Upper lobe of left lung (tissue), 4 donors: ENCODE results near the gene OSCP1.

Source experiments
- CTCF ChIP-seq, 6 experiments: fragments of 450-650 bp in 4 of 6; fragments of 200-600 bp in 2 of 6; sonication (generic) in 2 of 6; IDR thresholded peaks; one replicate each; pipeline ENCODE4 v1.5.1; 2016 to 2019; ENCODE audit warnings: antibody characterized with exemption in 6 of 6
- EP300 ChIP-seq, 4 donors: sonication (generic); formaldehyde crosslinking; IDR thresholded peaks; one replicate each; pipeline ENCODE4 v1.5.1; 2017; ENCODE audit warnings: antibody characterized with exemption in 4 of 4, control low read depth in 2 of 4
- POLR2A ChIP-seq, 4 donors: fragments of 450-650 bp; IDR thresholded peaks; one replicate each; pipeline ENCODE4 v1.5.1; 2016 to 2017; ENCODE audit warnings: antibody characterized with exemption in 4 of 4, mild to moderate bottlenecking in 2 of 4
- POLR2AphosphoS5 ChIP-seq, 2 donors: sonication (generic); formaldehyde crosslinking; IDR thresholded peaks; one replicate each; pipeline ENCODE4 v1.5.1; 2017; ENCODE audit warnings: antibody characterized with exemption in 2 of 2

GRCh38 chr1:36446746-36447145 is 3.5 kb downstream of the OSCP1 start:
- TF ChIP-seq POLR2A (IDR thresholded peaks at IDR 0.05) (no peak), POLR2AphosphoS5 (IDR thresholded peaks at IDR 0.05) (no peak), CTCF (IDR thresholded peaks at IDR 0.05) (no peak), EP300 (IDR thresholded peaks at IDR 0.05) (no peak)
